HL-60 (cell line): Measurements from ENCODE around the gene MAD2L1.
"Not testable (repeated sequence)": the region's sequence is repeated elsewhere in the genome, so short reads cannot be mapped to it uniquely, and the experiment has no call there.

Experiments
- DNase-seq, 2 experiments: peaks; one replicate each; pipeline ENCODE4 v3.0.0-alpha.2; 2010 to 2020; ENCODE audit warnings: low read depth in 1 of 2, low spot score in 1 of 2
- H3K27ac ChIP-seq: fragments of 250-450 bp; sonication (Bioruptor Pico); replicated peaks from 2 replicates; pipeline ENCODE4 v1.5.1; 2020; ENCODE audit warnings: mild to moderate bottlenecking, moderate library complexity
- H3K27me3 ChIP-seq: fragments of 250-450 bp; sonication (Bioruptor Pico); 2 replicates; pipeline ENCODE4 v1.5.1; 2021; ENCODE audit warnings: mild to moderate bottlenecking, moderate library complexity; ENCODE audit not compliant: insufficient read depth, poor library complexity, severe bottlenecking
- H3K4me3 ChIP-seq: replicated peaks from 2 replicates; pipeline ENCODE4 v1.5.1; 2011; ENCODE audit warnings: mild to moderate bottlenecking, control low read depth, low read length; ENCODE audit not compliant: insufficient read depth
- GABPA ChIP-seq: IDR thresholded peaks from 2 replicates; pipeline ENCODE4 v1.6.1; 2012; ENCODE audit warnings: low read depth
- POLR2AphosphoS5 ChIP-seq: IDR thresholded peaks from 2 replicates; pipeline ENCODE4 v1.6.1; 2012; ENCODE audit warnings: low read depth
- SPI1 ChIP-seq: IDR thresholded peaks from 2 replicates; pipeline ENCODE4 v1.6.1; 2012; ENCODE audit warnings: low read depth, mild to moderate bottlenecking, borderline replicate concordance
- TF ChIP-seq, protein P1 (sequence below): IDR thresholded peaks from 2 replicates; pipeline ENCODE4 v1.6.1; 2012; ENCODE audit warnings: low read depth; ENCODE audit not compliant: insufficient replicate concordance
- TF ChIP-seq, protein P2 (sequence below): IDR thresholded peaks from one replicate; pipeline ENCODE4 v1.5.1; 2011; ENCODE audit warnings: low read length, control low read depth, inconsistent platforms; ENCODE audit not compliant: insufficient read depth

Gene MAD2L1

DNA sequence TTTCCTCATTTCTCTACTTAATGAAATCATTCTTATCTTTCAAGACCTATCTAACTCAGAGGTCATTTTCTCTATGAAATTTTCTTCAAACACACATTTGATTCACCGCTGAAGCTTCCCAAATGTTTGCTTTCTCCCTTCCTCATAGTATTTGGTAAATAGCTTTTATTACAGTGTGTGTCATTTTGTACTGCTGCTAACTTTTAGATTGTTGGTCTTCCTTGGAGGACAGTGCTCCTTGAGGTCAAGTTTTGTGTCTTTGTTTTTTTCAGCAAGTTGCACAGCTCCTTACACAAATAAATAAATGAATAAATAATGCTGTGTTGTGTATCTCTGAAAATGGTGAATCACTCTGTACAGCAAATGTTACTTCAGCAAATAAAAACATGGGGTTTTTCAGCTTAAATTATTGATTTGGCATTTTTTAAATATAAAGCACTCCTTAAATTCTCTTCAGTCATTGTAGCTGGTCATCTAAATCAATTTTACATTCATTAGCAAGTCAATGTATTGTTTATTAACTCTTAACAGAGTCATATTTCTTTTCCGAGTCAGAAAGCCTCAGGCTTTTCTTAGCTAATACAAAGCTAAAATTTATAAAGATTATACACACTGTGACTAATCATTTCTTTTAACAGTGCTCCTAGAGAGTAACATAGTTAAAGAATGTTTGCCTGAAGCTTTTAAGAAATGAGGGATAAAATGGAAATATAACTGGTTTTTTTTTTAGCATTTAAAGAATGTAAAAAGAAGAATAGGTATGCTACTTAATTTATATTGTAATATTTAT, 30.1 kb upstream of the MAD2L1 start:
- Histone ChIP-seq H3K4me3 (no peak overlapping the region), H3K27me3 (no peaks in the 10 kb centered on the region), H3K27ac (no peak overlapping the region)
- TF ChIP-seq POLR2AphosphoS5 (no peak), GABPA (no peak), SPI1 (no peak)
- TF ChIP-seq, protein P1, sequence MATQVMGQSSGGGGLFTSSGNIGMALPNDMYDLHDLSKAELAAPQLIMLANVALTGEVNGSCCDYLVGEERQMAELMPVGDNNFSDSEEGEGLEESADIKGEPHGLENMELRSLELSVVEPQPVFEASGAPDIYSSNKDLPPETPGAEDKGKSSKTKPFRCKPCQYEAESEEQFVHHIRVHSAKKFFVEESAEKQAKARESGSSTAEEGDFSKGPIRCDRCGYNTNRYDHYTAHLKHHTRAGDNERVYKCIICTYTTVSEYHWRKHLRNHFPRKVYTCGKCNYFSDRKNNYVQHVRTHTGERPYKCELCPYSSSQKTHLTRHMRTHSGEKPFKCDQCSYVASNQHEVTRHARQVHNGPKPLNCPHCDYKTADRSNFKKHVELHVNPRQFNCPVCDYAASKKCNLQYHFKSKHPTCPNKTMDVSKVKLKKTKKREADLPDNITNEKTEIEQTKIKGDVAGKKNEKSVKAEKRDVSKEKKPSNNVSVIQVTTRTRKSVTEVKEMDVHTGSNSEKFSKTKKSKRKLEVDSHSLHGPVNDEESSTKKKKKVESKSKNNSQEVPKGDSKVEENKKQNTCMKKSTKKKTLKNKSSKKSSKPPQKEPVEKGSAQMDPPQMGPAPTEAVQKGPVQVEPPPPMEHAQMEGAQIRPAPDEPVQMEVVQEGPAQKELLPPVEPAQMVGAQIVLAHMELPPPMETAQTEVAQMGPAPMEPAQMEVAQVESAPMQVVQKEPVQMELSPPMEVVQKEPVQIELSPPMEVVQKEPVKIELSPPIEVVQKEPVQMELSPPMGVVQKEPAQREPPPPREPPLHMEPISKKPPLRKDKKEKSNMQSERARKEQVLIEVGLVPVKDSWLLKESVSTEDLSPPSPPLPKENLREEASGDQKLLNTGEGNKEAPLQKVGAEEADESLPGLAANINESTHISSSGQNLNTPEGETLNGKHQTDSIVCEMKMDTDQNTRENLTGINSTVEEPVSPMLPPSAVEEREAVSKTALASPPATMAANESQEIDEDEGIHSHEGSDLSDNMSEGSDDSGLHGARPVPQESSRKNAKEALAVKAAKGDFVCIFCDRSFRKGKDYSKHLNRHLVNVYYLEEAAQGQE = no peak
- TF ChIP-seq, protein P2, sequence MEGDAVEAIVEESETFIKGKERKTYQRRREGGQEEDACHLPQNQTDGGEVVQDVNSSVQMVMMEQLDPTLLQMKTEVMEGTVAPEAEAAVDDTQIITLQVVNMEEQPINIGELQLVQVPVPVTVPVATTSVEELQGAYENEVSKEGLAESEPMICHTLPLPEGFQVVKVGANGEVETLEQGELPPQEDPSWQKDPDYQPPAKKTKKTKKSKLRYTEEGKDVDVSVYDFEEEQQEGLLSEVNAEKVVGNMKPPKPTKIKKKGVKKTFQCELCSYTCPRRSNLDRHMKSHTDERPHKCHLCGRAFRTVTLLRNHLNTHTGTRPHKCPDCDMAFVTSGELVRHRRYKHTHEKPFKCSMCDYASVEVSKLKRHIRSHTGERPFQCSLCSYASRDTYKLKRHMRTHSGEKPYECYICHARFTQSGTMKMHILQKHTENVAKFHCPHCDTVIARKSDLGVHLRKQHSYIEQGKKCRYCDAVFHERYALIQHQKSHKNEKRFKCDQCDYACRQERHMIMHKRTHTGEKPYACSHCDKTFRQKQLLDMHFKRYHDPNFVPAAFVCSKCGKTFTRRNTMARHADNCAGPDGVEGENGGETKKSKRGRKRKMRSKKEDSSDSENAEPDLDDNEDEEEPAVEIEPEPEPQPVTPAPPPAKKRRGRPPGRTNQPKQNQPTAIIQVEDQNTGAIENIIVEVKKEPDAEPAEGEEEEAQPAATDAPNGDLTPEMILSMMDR = no peak
- no peak for DNase-seq

DNA sequence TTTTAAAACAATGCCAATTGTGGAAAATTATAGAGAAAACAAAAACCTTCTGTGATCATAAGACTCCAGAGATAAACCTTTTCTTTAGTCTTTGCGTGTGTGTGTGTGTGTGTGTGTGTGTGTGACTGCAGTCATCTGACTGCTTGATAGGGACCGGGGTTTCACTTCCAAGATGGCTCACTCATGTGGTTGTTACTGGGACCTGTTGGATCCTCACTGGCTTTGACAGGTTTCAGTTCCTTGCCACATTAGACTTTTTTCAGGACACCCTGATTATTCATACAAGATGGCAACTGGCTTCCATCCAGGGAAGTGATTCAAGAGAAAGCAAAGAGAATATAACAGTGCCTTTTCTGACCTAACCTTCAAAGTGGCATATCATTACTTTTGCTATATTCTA, 21.9 kb upstream of the MAD2L1 start:
- H3K4me3 ChIP-seq = no peak overlapping the region
- H3K27ac ChIP-seq = no peak overlapping the region
- TF ChIP-seq GABPA (no peak), POLR2AphosphoS5 (no peak), SPI1 (no peak)
- TF ChIP-seq, protein P2 = no peak
- TF ChIP-seq, protein P1 = no peak
- no peak for DNase-seq
- no peaks in the 10 kb centered on the region for H3K27me3 ChIP-seq

- H3K4me3 ChIP-seq, H3K27me3 ChIP-seq: not testable (repeated sequence)
Observed at GRCh38 chr4:120088066-120088465, 21.4 kb upstream of the MAD2L1 start.

DNA sequence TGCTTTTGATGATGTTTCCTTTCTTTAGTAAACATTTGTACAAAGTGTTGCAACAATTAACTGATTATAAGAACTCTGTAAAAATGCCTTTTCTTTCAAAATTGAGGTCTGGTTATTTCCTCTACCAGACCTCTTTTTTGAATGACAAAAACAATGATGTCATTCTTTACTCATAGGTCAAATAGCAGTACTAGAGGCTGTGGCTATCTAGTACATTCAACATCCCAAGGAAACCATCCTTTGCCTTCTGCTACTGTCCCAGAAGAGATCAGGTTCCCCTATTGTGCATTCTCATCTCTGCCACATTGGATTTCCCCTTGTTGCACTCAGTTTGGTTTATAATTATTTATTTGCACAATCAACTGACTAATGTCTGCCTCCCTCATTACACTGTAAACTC, 19.1 kb upstream of the MAD2L1 start:
- no peaks in the 10 kb centered on the region for H3K27me3 ChIP-seq
- TF ChIP-seq, protein P2 = no peak
- TF ChIP-seq, protein P1 = no peak
- TF ChIP-seq POLR2AphosphoS5 (no peak), SPI1 (no peak), GABPA (no peak)
- H3K4me3 ChIP-seq = no peak overlapping the region
- no peak overlapping the region for H3K27ac ChIP-seq
- no peak for DNase-seq

More at GRCh38 chr4:120088066-120088465, 21.4 kb upstream of the MAD2L1 start:
- not testable (repeated sequence) for H3K27ac ChIP-seq, DNase-seq
